HepG2 (cell line): ENCODE results near the gene ANXA9. TPM values are rescaled to one million over a fixed set of nuclear protein-coding genes. Genes with fewer than 3 reads are reported as not detected.

Source experiments
- ASH2L ChIP-seq: fragments of 300-600, 200-600 bp; sonication (generic); IDR thresholded peaks from 2 replicates; pipeline ENCODE4 v1.7.0; 2017; ENCODE audit warnings: low read depth, mild to moderate bottlenecking, moderate library complexity, mixed read lengths, low read length; ENCODE audit not compliant: insufficient read length
- BCL6 ChIP-seq: IDR thresholded peaks from 2 replicates; pipeline ENCODE4 v1.6.1; 2016; ENCODE audit warnings: missing genetic modification reagents, missing compliant biosample characterization
- CCAR2 ChIP-seq: fragments of 200-400 bp; formaldehyde crosslinking; optimal IDR thresholded peaks from 2 replicates; pipeline ENCODE3; 2018; ENCODE audit warnings: low read depth, mild to moderate bottlenecking, low read length, moderate library complexity
- ELF4 ChIP-seq: sonication (generic); formaldehyde crosslinking; IDR thresholded peaks from 2 replicates; pipeline ENCODE4 v1.5.0; 2020; ENCODE audit warnings: missing genetic modification reagents, mild to moderate bottlenecking, moderate library complexity, borderline replicate concordance
- GRHL1 ChIP-seq: sonication (generic); formaldehyde crosslinking; conservative IDR thresholded peaks from 2 replicates; pipeline ENCODE4 v1.8.0; 2022; ENCODE audit warnings: missing genetic modification reagents
- HINFP ChIP-seq: sonication (generic); formaldehyde crosslinking; IDR thresholded peaks from 2 replicates; pipeline ENCODE4 v1.4.0; 2020; ENCODE audit warnings: low read depth, mild to moderate bottlenecking, missing genetic modification reagents
- HOXA7 ChIP-seq: sonication (generic); formaldehyde crosslinking; IDR thresholded peaks from 2 replicates; pipeline ENCODE4 v1.8.1; 2022; ENCODE audit warnings: mild to moderate bottlenecking, missing genetic modification reagents, moderate library complexity
- KAT7 ChIP-seq: IDR thresholded peaks from 2 replicates; pipeline ENCODE4 v1.6.1; 2018; ENCODE audit warnings: borderline replicate concordance, missing compliant biosample characterization
- KLF13 ChIP-seq: sonication (generic); formaldehyde crosslinking; IDR thresholded peaks from 2 replicates; pipeline ENCODE4 v1.4.0; 2020; ENCODE audit warnings: mild to moderate bottlenecking, missing genetic modification reagents
- MAX ChIP-seq: IDR thresholded peaks from 2 replicates; pipeline ENCODE4 v1.6.1; 2012; ENCODE audit warnings: inconsistent platforms
- MXD1 ChIP-seq: sonication (generic); formaldehyde crosslinking; IDR thresholded peaks from 2 replicates; pipeline ENCODE4 v1.4.0; 2020; ENCODE audit warnings: mild to moderate bottlenecking, missing genetic modification reagents
- NFE2L1 ChIP-seq: sonication (generic); formaldehyde crosslinking; IDR thresholded peaks from 2 replicates; pipeline ENCODE4 v1.4.0; 2020; ENCODE audit warnings: missing genetic modification reagents, mild to moderate bottlenecking, borderline replicate concordance
- NFKBIZ ChIP-seq: IDR thresholded peaks from 2 replicates; pipeline ENCODE4 v1.6.1; 2018; ENCODE audit warnings: missing genetic modification reagents, missing compliant biosample characterization
- PAX8 ChIP-seq: sonication (generic); formaldehyde crosslinking; IDR thresholded peaks from 2 replicates; pipeline ENCODE4 v1.8.0; 2022; ENCODE audit warnings: mild to moderate bottlenecking, missing genetic modification reagents, borderline replicate concordance
- PCBP1 ChIP-seq: fragments of 200-400 bp; formaldehyde crosslinking; IDR thresholded peaks from 2 replicates; pipeline ENCODE4 v1.6.1; 2017; ENCODE audit warnings: mild to moderate bottlenecking, low read depth, low read length, borderline replicate concordance
- POLR2G ChIP-seq: fragments of 200-400 bp; formaldehyde crosslinking; IDR thresholded peaks from 2 replicates; pipeline ENCODE4 v1.6.1; 2018; ENCODE audit warnings: mild to moderate bottlenecking, low read depth, low read length, moderate library complexity
- SOX13 ChIP-seq, 3 experiments: fragments of 450-650 bp in 1 of 3; sonication (generic) in 1 of 3; formaldehyde crosslinking in 1 of 3; IDR thresholded peaks in 2 of 3; conservative IDR thresholded peaks in 1 of 3; 2 replicates each; pipeline versions ENCODE4 v1.5.0 to v1.6.1; 2016 to 2020; ENCODE audit warnings: antibody characterized with exemption in 1 of 3, mild to moderate bottlenecking in 1 of 3, missing compliant biosample characterization in 1 of 3, missing genetic modification reagents in 1 of 3, moderate library complexity in 1 of 3
- TEAD3 ChIP-seq: optimal IDR thresholded peaks from 2 replicates; pipeline ENCODE3; 2016; ENCODE audit warnings: borderline replicate concordance
- TOE1 ChIP-seq: sonication (generic); formaldehyde crosslinking; IDR thresholded peaks from 2 replicates; pipeline ENCODE4 v1.4.0; 2020; ENCODE audit warnings: mild to moderate bottlenecking, missing genetic modification reagents
- ZNF337 ChIP-seq: sonication (generic); formaldehyde crosslinking; IDR thresholded peaks from 2 replicates; pipeline ENCODE4 v1.5.1; 2020; ENCODE audit warnings: missing genetic modification reagents, low read depth, mild to moderate bottlenecking, borderline replicate concordance
- ZNF383 ChIP-seq: sonication (generic); formaldehyde crosslinking; IDR thresholded peaks from 2 replicates; pipeline ENCODE4 v1.4.0; 2020; ENCODE audit warnings: missing genetic modification reagents, mild to moderate bottlenecking, borderline replicate concordance
- ZNF460 ChIP-seq: sonication (generic); formaldehyde crosslinking; IDR thresholded peaks from 2 replicates; pipeline ENCODE4 v1.5.1; 2020; ENCODE audit warnings: missing genetic modification reagents, mild to moderate bottlenecking, borderline replicate concordance
- ZNF703 ChIP-seq: sonication (generic); formaldehyde crosslinking; IDR thresholded peaks from 2 replicates; pipeline ENCODE4 v1.5.1; 2020; ENCODE audit warnings: missing genetic modification reagents, mild to moderate bottlenecking, moderate library complexity, borderline replicate concordance
- ZNF879 ChIP-seq: sonication (generic); formaldehyde crosslinking; IDR thresholded peaks from 2 replicates; pipeline ENCODE4 v1.8.1; 2023; ENCODE audit warnings: missing genetic modification reagents
- polyA plus RNA-seq, 8 experiments: library from polyadenylated mRNA; depleted of rRNA in 3 of 8; stranded (reverse) in 7 of 8; unstranded in 1 of 8; fragments of >200 nt; fragmentation: Illumina TruSeq in 4 of 8; extraction: Trizol in 4 of 8; gene quantifications; 2 replicates each; pipeline versions ENCODE4 v1.2.1 to v1.2.3, GENCODE V29; 2011 to 2016; ENCODE audit warnings: low read depth in 4 of 8, missing spikeins in 1 of 8, mixed read lengths in 1 of 8; ENCODE audit not compliant: insufficient read depth in 1 of 8
- total RNA-seq, 5 experiments: library from RNA; depleted of rRNA; stranded (reverse); fragments of >200 nt; fragmentation: Illumina TruSeq; extraction: Trizol; gene quantifications; 2 replicates each; pipeline ENCODE4 v1.2.3, GENCODE V29; 2016; ENCODE audit warnings: low read depth in 1 of 5
- TF ChIP-seq, protein P1 (sequence below): sonication (generic); formaldehyde crosslinking; IDR thresholded peaks from 2 replicates; pipeline ENCODE4 v1.5.0; 2020; ENCODE audit warnings: missing genetic modification reagents, mild to moderate bottlenecking, borderline replicate concordance

The ANXA9 gene
- total and polyA plus RNA-seq, 2 of the 13 experiments (the other 11 are each of a cell fraction or from before 2014, with no cell fraction given), result 13.3 to 23.9 TPM

- TF ChIP-seq MXD1 (CRISPR knock-in tag), result no peak
- no peak for TF ChIP-seq ZNF383 (CRISPR knock-in tag)
- TF ChIP-seq TEAD3 (CRISPR knock-in tag), result no peak
- no peak for TF ChIP-seq ZNF460
- TF ChIP-seq KAT7 (CRISPR knock-in tag), result 0 out of 2 replicates have a peak, but pooled peaks have one; percentile 68
- TF ChIP-seq HOXA7 (CRISPR knock-in tag), result no peak
- TF ChIP-seq, protein P1, sequence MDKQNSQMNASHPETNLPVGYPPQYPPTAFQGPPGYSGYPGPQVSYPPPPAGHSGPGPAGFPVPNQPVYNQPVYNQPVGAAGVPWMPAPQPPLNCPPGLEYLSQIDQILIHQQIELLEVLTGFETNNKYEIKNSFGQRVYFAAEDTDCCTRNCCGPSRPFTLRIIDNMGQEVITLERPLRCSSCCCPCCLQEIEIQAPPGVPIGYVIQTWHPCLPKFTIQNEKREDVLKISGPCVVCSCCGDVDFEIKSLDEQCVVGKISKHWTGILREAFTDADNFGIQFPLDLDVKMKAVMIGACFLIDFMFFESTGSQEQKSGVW, result no peak
- TF ChIP-seq ZNF879 (CRISPR knock-in tag), result no peak
- TF ChIP-seq CCAR2, result no peak
- TF ChIP-seq ZNF337 (CRISPR knock-in tag), result no peak
- TF ChIP-seq ELF4 (CRISPR knock-in tag), result no peak
- no peak for TF ChIP-seq TOE1
- TF ChIP-seq POLR2G, result no peak
- TF ChIP-seq NFE2L1 (CRISPR knock-in tag), result no peak
- TF ChIP-seq BCL6 (CRISPR knock-in tag), result 0 out of 2 replicates have a peak, but pooled peaks have one; percentile 4
- no peak for TF ChIP-seq ZNF703 (CRISPR knock-in tag)
- no peak for TF ChIP-seq SOX13 (IDR thresholded peaks at IDR 0.05)
- no peak for TF ChIP-seq SOX13 (CRISPR knock-in tag; conservative IDR thresholded peaks at IDR 0.05 in 1 of 2, IDR thresholded peaks at IDR 0.05 in 1 of 2)
- TF ChIP-seq MAX, result no peak
- TF ChIP-seq GRHL1 (CRISPR knock-in tag), result no peak
- no peak for TF ChIP-seq PCBP1
- TF ChIP-seq PAX8 (CRISPR knock-in tag), result no peak
- 0 out of 2 replicates have a peak, but pooled peaks have one; percentile 2 for TF ChIP-seq HINFP
- TF ChIP-seq NFKBIZ (CRISPR knock-in tag), result peak; percentile 50; the same call in 1 of the 2 replicates
- no peak for TF ChIP-seq ASH2L
- no peak for TF ChIP-seq KLF13 (CRISPR knock-in tag)
Measured at GRCh38 chr1:150973258-150973835, 8.7 kb upstream of the ANXA9 start (continued).
